Spleen (tissue), 13 donors: ENCODE results near the gene VCPKMT. TPM values are rescaled to one million over a fixed set of nuclear protein-coding genes. Genes with fewer than 3 reads are reported as not detected.

Source experiments
- DNase-seq: peaks from one replicate; pipeline ENCODE4 v3.0.0-alpha.2; 2020
- H3K27ac ChIP-seq, 8 donors: fragments of 200-600 bp; sonication (generic) in 7 of 8; 1 replicate in 4 of 8; 2 replicates in 4 of 8; pipeline versions ENCODE4 v1.5.0 to v1.8.0; 2016 to 2021; ENCODE audit warnings: inconsistent platforms in 4 of 8, mild to moderate bottlenecking in 4 of 8, moderate library complexity in 1 of 8
- H3K27me3 ChIP-seq, 7 donors: fragments of 200-600 bp; sonication (generic) in 6 of 7; replicated peaks in 1 of 7; 1 replicate in 4 of 7; 2 replicates in 3 of 7; pipeline versions ENCODE4 v1.5.0 to v1.8.0; 2016 to 2021; ENCODE audit warnings: inconsistent platforms in 3 of 7, mild to moderate bottlenecking in 1 of 7
- H3K36me3 ChIP-seq, 6 donors: fragments of 200-600 bp; sonication (generic) in 5 of 6; 1 replicate in 4 of 6; 2 replicates in 2 of 6; pipeline versions ENCODE4 v1.5.0 to v1.8.0; 2016 to 2021; ENCODE audit warnings: inconsistent platforms in 2 of 6
- H3K4me1 ChIP-seq, 6 donors: fragments of 200-600 bp; sonication (generic) in 5 of 6; 1 replicate in 3 of 6; 2 replicates in 3 of 6; pipeline versions ENCODE4 v1.5.0 to v1.8.0; 2016 to 2021; ENCODE audit warnings: inconsistent platforms in 3 of 6
- H3K4me3 ChIP-seq, 8 donors: fragments of 200-600 bp; sonication (generic) in 7 of 8; 1 replicate in 4 of 8; 2 replicates in 4 of 8; pipeline versions ENCODE4 v1.5.0 to v1.8.0; 2016 to 2021; ENCODE audit warnings: inconsistent platforms in 4 of 8, mild to moderate bottlenecking in 4 of 8, moderate library complexity in 2 of 8
- H3K9me3 ChIP-seq, 8 donors: fragments of 200-600 bp; sonication (generic) in 7 of 8; 1 replicate in 4 of 8; 2 replicates in 4 of 8; pipeline versions ENCODE4 v1.5.0 to v1.8.0; 2016 to 2021; ENCODE audit warnings: inconsistent platforms in 4 of 8
- POLR2A ChIP-seq, 3 donors: fragments of 450-650 bp; IDR thresholded peaks; one replicate each; pipeline ENCODE4 v1.5.1; 2017; ENCODE audit warnings: antibody characterized with exemption in 3 of 3, mild to moderate bottlenecking in 1 of 3
- POLR2AphosphoS5 ChIP-seq, 3 donors: sonication (generic); formaldehyde crosslinking; IDR thresholded peaks; one replicate each; pipeline ENCODE4 v1.5.1; 2017; ENCODE audit warnings: antibody characterized with exemption in 3 of 3
- WGBS, 5 donors: extraction: QIAGEN DNeasy Blood & Tissue Kit in 3 of 5; methylation state at CpG; one replicate each; pipeline versions ENCODE4 v1.1.5 to v1.1.7; 2013 to 2018; 5-methylcytosine and 5-hydroxymethylcytosine counted together
- intact Hi-C: fragments of 100-400 bp; cut with DNase I; formaldehyde crosslinking; loops from one replicate; pipeline ENCODE4 v1.15.0; 2023; ENCODE audit warnings: low total_unique reads
- long read RNA-seq, 2 donors: transcript quantifications; one replicate each; lab custom pipeline, GENCODE V29; 2026
- polyA plus RNA-seq, 3 donors: library from polyadenylated mRNA; stranded (reverse); fragments of 200-250 nt; gene quantifications; one replicate each; pipeline ENCODE4 v1.2.1, GENCODE V29; 2013
- total RNA-seq, 7 donors: library from RNA; depleted of rRNA in 3 of 7; stranded (reverse); fragments of >200 nt in 3 of 7; fragmentation: NEBNext Ultra II Directional in 4 of 7; extraction: Animal tissue kit (Norgen Biotek cat#: 25700) in 4 of 7; gene quantifications; one replicate each; pipeline versions ENCODE4 v1.1.0 to v1.2.1, GENCODE V29; 2016 to 2021
- TF ChIP-seq, protein P1 (sequence below), 11 experiments: fragments of 200-600 bp in 7 of 11; fragments of 450-650 bp in 4 of 11; sonication (generic) in 4 of 11; IDR thresholded peaks in 8 of 11; conservative IDR thresholded peaks in 3 of 11; 1 replicate in 7 of 11; 2 replicates in 4 of 11; pipeline versions ENCODE4 v1.4.0 to v1.8.0; 2016 to 2021; ENCODE audit warnings: antibody characterized with exemption in 11 of 11, inconsistent platforms in 4 of 11, mild to moderate bottlenecking in 1 of 11
- donor health status: healthy with polysubstance abuse.
- donor health status: DM: no; HTN: no; CAD: no; lungs with moderate emphysema.
- donor health status: DM: no; HTN: no; CAD: no.
- donor health status: Bipolar disorder and iron deficiency.
- donor health status: healthy.
- donor health status: DM: no; HTN: no; CAD: no.
- donor health status: DM: yes; HTN: yes; CAD: no.

VCPKMT gene
- total RNA-seq (10 to 100 TPM in 6 of 7 donors, 1 to 10 TPM in 1; 9.2 to 16.8 (median 11.8) TPM), polyA plus RNA-seq (10 to 100 TPM; 15.9 to 28.8 (median 21.8) TPM)
- long read RNA-seq, donor 1, partial matches to known transcripts = 0 of 1 reads
- long read RNA-seq, donor 1, other reads (novel, unspliced or antisense) = 0 of 1 reads
- long read RNA-seq, donor 2, partial matches to known transcripts = 0 of 1 reads
- long read RNA-seq, donor 2, other reads (novel, unspliced or antisense) = 0 of 1 reads

DNA sequence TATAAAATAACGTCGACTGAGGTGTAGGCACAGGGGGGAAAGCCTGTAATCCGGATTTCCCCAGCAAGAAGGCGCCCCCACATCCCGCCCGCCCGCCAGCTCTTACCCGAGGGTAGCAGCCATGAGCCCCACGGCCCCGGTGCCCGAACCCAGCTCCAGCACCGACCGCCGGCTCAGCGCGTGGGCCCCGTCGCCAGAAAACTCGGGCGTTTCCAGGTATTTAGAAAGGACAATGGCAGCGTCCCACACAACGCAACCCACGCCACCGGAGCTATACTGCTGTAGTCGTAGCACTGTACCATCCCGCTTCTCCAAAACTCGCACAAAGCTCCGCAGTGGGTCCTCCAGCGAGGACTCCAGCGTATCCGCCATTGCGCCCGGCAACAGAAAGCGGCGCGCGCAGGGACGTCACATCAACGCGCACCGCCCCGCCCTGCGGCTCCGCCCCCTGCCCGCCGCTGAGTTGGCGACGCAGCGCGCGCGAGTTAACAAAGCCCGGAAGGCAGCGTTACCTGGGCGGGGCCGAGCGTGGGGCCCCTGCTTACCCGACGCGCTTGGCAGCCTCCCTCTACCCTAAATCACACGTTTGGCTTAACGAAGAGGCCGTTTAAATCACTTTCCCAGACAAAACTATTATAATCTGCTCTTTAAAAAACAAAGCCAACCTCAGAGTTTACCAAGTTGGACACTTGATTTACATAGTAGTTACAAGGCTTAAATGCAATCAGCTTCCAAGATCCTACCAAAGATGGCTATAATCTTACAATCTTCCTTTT lies at the start of gene VCPKMT:
VCPKMT (minus strand) TSS at position 392 of the 776 bp plus-strand sequence; CDS start at position 372, 20 bp downstream.
- Histone ChIP-seq H3K9me3 (no peaks in the 10 kb centered on the region), H3K36me3 (peaks cover 0 to 76% (median 35%) of the 10 kb centered on the region in 6 donors), H3K27me3 (no peaks in the 10 kb centered on the region), H3K27ac (peak within 1 kb of the TSS; percentile 86 to 93 (median 90)), H3K4me3 (peak within 1 kb of the TSS; percentile 59 to 87 (median 78)), H3K4me1 (peaks cover 23 to 60% (median 42%) of the 10 kb centered on the region in 6 donors)
- intact Hi-C loops = no loop called here
- WGBS, 5 donors = 0% methylated on average over 35 to 63 of the region's 63 CpGs
- TF ChIP-seq POLR2A (IDR thresholded peaks at IDR 0.05) (peak in 2 of 3 donors; percentile 83 to 95), POLR2AphosphoS5 (IDR thresholded peaks at IDR 0.05) (peak; percentile 98 to 99 (median 99))
- TF ChIP-seq, protein P1, sequence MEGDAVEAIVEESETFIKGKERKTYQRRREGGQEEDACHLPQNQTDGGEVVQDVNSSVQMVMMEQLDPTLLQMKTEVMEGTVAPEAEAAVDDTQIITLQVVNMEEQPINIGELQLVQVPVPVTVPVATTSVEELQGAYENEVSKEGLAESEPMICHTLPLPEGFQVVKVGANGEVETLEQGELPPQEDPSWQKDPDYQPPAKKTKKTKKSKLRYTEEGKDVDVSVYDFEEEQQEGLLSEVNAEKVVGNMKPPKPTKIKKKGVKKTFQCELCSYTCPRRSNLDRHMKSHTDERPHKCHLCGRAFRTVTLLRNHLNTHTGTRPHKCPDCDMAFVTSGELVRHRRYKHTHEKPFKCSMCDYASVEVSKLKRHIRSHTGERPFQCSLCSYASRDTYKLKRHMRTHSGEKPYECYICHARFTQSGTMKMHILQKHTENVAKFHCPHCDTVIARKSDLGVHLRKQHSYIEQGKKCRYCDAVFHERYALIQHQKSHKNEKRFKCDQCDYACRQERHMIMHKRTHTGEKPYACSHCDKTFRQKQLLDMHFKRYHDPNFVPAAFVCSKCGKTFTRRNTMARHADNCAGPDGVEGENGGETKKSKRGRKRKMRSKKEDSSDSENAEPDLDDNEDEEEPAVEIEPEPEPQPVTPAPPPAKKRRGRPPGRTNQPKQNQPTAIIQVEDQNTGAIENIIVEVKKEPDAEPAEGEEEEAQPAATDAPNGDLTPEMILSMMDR (IDR thresholded peaks at IDR 0.05 in 8 of 11, conservative IDR thresholded peaks at IDR 0.05 in 3 of 11) = peak in 7 of 11 experiments; percentile 16 to 48 (median 26)
- peak; percentile 99 for DNase-seq

DNA sequence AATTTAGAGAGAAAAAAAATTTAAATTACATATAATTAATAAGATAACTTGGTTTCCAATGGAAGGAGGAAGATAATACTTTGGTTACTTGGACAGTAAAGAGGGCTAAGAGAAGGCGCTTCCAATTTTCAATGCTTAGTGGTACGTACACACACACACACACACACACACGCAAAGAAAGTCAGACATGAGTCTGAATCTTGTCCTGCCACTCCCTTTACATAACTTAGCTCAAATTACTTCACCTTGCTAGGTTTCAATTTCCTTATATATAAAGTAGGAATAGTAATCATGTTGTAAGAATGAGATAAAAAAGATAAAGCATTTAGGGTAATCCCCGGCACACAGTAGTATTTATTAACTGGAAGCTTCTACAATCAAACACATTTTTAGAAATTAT lies 39.7 kb upstream of the VCPKMT start:
- Histone ChIP-seq H3K4me1 (no peaks in the 10 kb centered on the region), H3K27ac (no peak overlapping the region), H3K4me3 (no peak overlapping the region), H3K9me3 (no peaks in the 10 kb centered on the region), H3K36me3 (peaks cover 0 to 100% (median 56%) of the 10 kb centered on the region in 6 donors), H3K27me3 (no peaks in the 10 kb centered on the region)
- DNase-seq = no peak
- intact Hi-C loops = no loop called here
- TF ChIP-seq POLR2AphosphoS5 (IDR thresholded peaks at IDR 0.05) (no peak), POLR2A (IDR thresholded peaks at IDR 0.05) (no peak)
- TF ChIP-seq, protein P1 (IDR thresholded peaks at IDR 0.05 in 8 of 11, conservative IDR thresholded peaks at IDR 0.05 in 3 of 11) = no peak
- WGBS, 5 donors = 93 to 99% (median 95%) methylated on average over 4 of the region's 4 CpGs

DNA sequence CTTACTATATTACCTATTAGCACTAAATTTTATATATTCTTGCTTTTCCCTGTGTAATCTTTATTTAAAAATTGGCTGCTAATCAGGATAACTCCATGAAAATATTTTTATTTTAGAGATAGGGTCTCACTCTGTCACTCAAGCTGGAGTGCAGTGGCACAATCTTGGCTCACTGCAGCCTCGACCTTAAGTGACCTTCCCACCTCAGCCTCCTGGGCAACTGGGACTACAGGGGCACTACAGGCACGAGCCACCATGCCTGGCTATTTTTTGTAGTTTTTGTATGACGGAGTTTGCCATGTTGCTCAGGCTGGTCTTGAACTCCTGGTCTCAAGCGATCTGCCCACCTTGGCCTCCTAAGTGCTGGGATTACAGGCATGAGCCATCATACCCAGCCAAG lies 32.4 kb upstream of the VCPKMT start:
- Histone ChIP-seq H3K4me1 (no peaks in the 10 kb centered on the region), H3K27me3 (no peaks in the 10 kb centered on the region), H3K9me3 (no peaks in the 10 kb centered on the region), H3K4me3 (no peak overlapping the region), H3K36me3 (peaks cover 0 to 100% (median 52%) of the 10 kb centered on the region in 6 donors), H3K27ac (no peak overlapping the region)
- no peak for TF ChIP-seq POLR2A (IDR thresholded peaks at IDR 0.05)
- no peak for TF ChIP-seq POLR2AphosphoS5 (IDR thresholded peaks at IDR 0.05)
- TF ChIP-seq, protein P1 (IDR thresholded peaks at IDR 0.05 in 8 of 11, conservative IDR thresholded peaks at IDR 0.05 in 3 of 11) = no peak
- WGBS, 5 donors = 88 to 99% (median 94%) methylated on average over 4 of the region's 4 CpGs
- no peak for DNase-seq
- intact Hi-C loops = no loop called here

DNA sequence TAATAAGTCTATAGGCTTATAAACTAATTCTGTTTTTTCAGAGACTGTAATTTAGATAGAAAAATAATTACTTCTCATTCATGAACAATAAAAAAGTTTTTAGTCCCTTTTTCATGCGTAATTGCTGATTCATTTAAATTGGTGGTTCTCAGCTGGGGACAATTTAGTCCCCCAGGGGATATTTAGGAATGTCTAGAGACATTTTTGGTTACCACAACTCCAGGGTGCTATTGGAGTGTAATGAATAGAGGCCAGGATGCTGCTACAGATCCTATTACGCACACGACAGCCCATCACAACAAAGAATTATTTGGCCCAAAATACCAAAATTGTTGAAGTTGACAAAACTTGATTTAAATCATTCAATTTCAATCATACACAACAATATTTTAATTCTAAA lies 22.8 kb upstream of the VCPKMT start:
- H3K4me3 ChIP-seq = no peak overlapping the region
- no peaks in the 10 kb centered on the region for H3K9me3 ChIP-seq
- no peak for DNase-seq
- intact Hi-C loops = no loop called here
- H3K4me1 ChIP-seq = no peaks in the 10 kb centered on the region
- 93 to 99% (median 94%) methylated on average over 3 of the region's 3 CpGs for WGBS, 5 donors
- no peaks in the 10 kb centered on the region for H3K27me3 ChIP-seq
- H3K27ac ChIP-seq = no peak overlapping the region
- TF ChIP-seq, protein P1 (IDR thresholded peaks at IDR 0.05 in 8 of 11, conservative IDR thresholded peaks at IDR 0.05 in 3 of 11) = no peak
- TF ChIP-seq POLR2A (IDR thresholded peaks at IDR 0.05) (no peak), POLR2AphosphoS5 (IDR thresholded peaks at IDR 0.05) (no peak)
- H3K36me3 ChIP-seq = peaks cover 0 to 85% (median 16%) of the 10 kb centered on the region in 6 donors
